HG02870 (cell line): ENCODE data around the gene DOK6.

Source experiments
- ATAC-seq: cut with Tn5 transposase; IDR thresholded peaks from one replicate; pipeline ENCODE4 v1.9.1; 2021; ENCODE audit warnings: mild to moderate bottlenecking, moderate library complexity; ENCODE audit not compliant: unreplicated experiment

DOK6 gene

DNA sequence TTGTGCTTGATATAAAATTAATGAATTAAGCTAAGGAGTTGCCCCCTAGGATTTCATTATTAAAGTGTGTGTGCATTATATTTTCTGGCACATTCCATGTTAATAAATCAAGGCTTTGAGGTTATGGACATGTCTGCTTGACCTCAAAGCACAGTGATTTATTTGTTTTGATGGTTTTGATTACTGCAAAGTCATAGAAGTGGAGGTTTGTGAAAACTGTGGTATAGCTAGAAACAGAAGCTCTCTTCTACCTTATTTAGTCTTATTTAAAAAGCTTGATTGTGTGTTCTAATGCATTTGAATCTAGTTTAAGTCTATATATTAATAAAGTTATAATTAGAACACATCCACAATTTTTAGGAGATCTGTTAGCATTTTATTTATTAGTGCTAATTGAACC is 32.2 kb downstream of the DOK6 start:
- no peak for ATAC-seq

DNA sequence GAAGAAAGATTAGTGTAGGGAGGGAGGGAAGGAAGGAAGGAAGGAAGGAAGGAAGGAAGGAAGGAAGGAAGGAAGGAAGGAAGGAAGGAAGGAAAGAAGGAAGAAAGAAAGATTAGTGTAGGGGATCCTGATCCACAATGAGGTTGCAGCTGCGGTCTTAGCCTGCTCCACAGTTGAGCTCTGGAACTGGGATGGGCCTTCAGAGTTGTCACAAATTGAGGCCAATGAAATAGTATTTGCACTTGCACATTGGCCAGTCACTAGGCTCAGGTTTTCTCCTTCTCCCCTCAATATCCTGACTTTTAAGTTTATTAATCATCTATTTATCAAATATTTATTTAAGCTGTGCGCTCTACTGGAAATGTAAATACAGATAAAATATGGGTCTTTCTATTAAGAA is 34.3 kb downstream of the DOK6 start:
- ATAC-seq, result no peak

DNA sequence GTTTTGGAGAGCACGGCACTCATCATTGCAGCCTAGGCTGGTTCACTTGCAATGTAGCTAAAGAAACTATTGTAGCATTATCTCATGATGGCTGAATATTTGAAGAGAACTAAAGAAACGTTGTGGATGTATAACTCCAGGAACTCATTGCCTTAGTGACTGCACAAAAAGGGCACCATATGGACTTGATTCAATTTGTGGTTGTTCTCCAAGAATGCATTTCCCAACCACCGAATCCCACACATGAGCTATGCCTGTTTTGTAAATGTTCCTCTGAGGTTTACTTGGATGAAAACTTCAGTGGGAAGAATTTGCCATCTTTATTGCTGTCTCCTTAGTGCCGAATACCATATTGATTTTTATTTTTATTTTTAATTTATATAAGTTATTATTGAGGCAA is 43.5 kb downstream of the DOK6 start:
- no peak for ATAC-seq

DNA sequence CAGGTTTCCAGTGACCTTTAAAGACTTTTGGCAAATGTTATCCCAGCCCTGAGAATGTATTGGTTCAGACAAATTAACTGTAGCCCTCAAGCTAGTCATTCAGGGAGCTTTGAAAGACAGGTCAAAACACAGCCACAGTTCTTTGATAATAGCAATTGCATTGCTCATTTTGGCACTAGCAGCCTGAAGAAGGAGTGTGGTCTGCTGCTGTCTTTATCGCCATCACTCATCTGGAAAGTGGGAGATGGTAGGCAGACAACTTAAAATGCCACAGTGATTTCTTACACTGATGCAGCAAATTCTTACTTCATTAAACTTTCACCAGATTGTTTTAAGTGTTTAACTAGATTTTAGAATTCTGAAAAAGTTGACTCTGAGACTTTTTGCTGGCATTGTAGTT is 47.2 kb downstream of the DOK6 start:
- ATAC-seq, result no peak

DNA sequence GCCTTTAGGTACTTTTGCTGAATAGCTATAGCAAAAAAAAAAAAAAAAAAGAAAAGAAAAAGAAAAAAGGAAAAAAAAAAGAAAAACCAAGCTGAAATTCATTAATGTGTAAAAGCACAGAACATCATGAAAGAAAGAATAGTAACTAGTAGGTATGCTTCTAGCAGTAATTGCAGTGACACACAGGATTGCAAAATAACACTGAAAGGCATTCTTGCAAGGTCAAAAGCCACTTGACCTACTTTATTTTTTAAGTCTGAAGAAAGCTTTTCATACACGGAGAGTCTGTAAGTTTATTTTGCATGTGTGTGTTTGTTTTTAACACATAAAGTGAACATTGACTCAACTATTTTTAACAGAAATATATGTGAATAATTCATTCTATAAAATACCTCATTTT is 54.4 kb downstream of the DOK6 start:
- ATAC-seq, result no peak

DNA sequence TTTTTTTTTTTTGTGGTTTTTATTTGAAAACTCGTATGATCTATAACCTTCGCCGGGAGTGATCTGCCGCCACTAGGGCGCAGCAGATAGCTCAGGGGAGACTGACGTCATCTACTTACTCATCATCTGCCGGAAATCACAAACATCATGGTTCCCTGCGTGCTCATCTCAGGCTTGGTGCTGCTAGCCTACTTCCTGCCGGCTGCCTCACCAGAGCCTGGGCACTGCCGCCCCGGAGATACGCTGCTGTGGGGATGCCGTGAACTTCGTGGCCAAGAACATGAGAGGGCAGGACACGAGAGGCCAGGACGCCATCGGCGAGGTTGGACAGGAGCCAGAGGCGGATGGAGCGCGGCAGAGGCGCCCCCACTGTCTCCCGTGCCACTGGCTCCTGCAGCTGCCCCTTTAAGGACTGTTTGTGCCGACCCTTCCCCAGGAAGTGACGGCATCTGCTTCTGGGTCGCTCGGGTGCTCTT is 68.8 kb downstream of the DOK6 start:
- ATAC-seq, result peak; percentile 84

DNA sequence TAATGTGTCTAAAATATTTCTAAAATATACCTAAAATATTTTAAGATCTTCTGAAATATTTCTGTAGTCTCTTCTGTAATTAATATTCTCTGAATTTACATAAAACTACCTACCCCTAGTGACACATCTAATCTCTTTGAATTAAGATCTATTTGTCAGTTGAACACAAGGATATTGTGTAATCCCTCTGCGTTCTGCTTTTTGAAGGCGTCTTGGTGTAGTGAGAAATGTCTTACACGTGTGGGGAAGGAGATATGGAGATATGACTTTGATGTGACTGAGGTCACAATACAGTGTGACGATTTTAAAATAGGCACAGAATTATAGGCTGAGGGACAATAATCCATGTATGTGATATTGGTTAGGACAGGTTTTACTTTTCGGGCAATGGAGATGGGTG is 79.8 kb downstream of the DOK6 start:
- ATAC-seq, result no peak

DNA sequence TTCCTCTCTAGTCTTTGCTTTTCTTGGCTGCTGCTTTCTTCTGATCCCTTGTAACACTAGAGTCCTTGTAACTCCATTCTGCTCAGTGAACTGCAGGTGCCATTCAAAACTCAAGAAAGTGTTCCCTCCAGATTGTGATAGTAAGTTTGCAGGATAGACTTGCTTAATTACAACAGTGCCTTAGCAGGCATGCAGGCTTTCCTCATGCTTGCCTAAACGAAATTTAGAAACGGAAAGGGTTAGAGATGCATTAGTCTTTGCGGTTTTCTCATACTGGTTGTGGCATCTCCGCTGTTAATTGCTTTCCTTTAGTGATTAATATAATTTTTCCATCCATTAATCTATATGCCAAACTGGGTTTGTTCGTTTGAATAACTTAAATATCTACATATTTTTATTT is 82.9 kb downstream of the DOK6 start:
- no peak for ATAC-seq

DNA sequence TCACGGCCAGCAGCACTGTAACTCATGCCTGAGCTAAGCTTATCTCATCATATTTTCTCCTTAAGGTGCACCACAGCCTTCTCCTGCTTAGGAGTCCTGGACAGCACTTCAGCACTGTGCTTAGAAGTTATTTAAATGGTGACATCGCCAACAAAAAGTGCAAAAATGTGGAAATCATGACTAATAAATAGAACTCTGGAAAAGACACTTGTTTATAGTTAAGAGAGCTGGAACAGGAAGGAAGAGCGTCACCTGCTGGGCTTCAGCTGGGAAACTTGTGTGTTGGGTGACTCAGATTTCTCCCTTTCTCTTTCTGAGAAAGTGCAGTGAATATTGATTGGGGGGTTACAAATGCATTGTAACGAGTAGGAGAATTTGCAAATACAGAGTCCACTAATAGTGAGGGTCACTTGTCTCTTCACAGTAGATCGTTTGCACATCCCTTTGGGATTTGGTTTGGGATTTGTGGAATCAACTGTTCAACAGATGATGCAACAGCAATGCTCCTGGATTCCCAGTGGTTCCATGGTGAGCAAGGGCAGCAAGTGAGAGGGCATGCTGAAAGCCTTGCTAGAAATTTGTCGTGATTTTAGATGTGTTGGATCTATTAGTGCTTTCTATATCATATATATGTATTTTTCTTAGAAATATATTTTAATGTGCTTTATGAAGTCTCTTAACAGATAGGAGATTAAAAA is 84.2 kb downstream of the DOK6 start:
- no peak for ATAC-seq

DNA sequence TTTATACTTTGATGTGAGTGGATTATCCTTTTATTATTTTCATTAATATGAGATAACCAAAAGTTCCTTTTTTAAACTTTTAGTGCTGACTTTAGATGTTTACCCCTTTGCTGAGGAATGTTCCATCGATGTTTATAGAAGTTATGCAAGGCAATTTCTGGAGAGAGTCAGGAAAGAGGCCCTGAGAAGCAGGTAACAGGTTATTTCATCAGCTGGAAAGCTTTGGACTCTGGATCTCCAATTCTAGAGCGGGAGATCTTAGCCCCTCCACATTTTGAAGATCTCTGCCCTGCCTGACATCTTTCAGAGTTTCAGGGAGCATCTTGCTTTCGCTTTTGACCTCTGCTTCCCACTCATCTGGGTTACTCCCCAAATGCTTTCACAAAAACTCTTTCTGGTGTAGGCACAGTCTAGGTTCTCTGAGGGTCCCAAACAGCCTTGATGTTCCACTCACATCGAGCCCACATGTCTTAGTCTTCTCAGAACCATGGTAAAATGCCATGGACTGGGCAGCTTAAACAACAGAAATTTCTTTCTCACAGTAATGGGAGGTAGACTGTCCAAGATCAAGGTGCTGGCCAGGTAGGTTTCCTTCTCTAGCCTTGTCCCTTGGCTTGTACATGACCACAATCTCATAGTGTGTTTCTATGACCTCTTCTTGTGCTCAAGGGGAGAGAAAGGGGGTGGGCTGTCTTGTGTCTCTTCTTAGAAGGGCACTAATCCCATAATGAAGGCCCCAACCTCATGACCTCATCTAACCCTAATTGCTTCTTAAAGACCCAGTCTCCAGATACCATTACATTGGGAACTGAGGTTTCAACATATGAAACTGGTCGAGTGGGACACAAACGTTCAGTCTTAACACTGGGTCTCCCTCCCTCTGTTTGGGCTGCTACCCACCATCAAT is 87.1 kb downstream of the DOK6 start:
- no peak for ATAC-seq

DNA sequence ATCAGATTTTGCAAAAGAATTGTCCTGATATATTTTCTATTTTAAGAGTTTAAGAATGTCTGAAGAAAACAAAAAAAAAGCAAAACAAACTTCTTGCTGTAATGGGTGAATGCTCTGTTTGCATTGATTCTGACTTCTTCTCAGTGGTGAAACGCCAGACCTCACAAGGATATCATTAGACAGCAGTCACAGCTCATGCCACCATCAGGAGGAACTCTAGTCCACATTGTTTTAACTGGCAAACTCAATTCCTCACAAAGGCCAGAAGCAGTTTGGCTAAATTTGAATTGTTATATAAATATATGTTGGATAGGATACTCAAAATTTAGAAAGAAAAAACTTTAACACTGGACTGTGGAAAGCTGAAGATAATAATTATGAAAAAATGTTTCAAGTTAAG is 89.4 kb downstream of the DOK6 start:
- no peak for ATAC-seq

DNA sequence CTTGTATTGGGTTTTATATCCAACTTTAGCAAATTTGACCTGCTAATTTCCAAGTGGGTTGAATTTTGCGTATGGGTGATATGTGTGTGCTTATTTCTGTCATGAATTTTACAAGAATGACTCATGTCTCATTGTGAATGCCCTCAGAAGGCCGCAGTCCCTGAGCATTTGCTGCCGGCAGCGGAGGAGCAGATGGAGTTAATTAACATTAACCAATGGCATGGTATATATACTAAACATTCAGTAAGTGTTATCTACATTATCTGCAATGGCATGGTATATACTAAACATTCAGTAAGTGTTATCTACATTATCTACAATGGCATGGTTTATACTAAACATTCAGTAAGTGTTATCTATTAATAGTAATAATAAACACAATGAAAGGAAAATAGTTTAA is 90.1 kb downstream of the DOK6 start:
- ATAC-seq, result no peak

DNA sequence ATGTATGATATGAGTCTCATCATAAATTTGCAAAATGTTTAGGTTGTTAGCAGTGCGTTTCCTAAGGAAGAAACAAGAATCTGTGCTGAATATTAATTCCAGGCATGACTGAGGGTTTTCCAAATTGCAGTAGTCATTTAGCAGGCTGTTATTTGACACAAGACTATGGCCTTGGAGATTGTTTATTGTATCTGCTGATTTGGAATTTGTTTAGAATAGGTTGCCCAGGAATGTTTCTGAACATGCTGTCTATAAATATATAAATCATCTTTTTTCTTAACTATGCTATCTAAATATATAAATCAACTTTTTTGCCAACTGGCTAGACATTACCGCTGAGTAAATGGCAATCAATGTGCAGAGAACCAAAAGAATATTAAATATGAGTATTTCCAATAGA is 90.9 kb downstream of the DOK6 start:
- no peak for ATAC-seq

DNA sequence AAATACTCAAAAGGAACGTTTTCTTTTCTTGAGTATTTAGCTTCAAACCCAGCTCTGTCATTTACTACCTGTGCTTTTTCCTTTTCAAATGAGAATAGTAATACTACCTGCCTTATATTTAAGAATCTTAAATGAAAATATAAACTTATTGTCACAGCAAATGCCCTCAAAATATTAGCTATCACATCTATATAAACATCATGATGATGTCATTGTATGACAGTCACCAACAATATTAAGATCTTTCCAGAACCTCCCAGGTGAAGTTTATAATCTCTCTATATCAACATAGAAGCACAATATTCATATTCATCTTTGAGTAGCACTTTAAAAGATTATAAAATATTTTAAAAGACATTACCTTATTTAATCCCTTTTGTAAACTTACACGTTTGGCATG is 92.2 kb downstream of the DOK6 start:
- no peak for ATAC-seq

DNA sequence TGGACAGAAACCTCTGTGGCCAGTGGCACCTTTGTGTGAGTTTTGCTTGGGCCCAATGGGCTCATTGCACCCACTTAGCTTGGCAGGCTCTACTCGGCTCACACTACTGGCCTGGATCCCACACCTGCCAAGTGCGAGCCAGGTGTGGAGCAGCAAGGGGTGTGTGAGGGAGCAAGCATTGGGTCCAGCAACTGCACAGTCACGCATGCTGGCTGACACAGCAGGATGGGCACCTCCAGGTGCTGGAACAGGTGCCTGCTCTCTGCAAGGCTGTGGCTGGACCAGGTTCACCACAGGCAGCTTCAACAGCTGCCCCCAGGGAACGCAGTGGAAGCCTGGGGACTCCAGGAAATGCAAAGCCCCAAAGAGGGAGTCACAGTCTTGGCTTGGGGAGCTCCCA is 94.2 kb downstream of the DOK6 start:
- ATAC-seq, result no peak

DNA sequence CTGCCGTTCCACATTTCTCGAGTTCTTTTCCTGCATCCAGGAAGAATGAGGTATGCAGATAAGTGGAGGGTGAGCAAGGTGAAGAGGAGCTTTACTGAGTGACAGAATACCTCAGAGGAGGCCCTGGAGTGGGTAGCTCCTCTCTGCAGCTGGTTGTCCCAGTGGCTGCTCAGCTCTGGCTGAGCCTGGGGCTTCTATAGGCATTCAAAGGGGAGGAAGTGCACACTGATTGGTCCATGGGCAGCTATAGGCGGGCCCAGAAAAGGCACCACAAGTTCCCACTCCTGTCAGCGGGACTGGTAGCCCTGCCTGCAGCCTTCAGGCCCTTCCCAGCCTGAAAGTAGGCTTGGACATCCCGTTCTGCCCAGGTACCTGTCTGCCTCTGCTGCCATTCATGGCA is 94.7 kb downstream of the DOK6 start:
- ATAC-seq, result peak; percentile 47

DNA sequence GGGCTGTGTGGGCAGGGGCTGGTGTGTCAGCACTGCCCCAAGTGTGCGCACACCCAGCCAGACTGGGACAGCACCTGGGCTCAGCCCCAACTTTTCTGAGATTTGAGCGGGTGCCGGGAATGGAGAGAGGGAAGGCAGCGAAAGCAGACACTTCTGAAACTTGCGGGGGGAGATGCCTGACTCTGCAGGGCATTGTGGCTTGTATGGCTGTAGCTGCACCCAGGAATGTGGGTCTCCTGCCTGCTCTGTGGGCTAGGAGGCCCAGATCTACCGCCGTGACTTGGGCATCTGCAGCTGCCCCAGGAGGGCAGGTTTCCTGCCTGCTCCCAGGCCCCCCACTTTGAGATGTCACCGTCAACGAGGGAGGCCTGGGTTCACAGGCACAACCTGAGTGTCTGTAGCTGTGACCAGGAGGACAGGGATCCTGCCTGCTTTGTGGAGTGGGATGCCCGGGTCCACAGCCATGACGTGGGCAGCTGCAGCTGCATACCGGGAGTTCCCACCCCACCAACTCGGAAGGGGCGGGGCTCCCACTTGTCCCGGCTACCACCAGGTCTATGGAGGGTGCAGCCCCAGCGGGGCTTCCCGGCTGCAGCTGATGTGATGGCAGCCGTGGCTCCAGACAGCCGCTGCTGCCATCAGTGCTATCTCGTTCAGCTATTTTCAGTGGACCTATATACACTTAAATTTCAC is 95.3 kb downstream of the DOK6 start:
- no peak for ATAC-seq

DNA sequence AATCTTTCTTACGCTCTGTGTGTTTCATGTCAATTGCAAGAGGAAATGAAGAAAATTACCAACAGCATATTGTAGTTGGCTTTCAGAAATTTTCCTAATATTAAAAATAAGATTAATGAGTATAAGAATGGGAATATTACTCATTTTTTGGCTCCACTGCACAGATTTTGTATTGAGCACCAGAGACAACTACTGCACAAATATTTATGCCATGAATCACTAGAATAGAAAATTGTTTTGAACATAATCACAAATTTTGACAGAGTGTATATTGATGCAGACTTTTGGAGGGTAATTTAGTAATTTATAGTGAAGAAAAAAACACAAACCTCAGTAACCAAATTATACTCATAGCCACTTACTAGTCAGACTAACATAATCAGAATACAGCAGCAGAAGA is 118.3 kb downstream of the DOK6 start:
- no peak for ATAC-seq

DNA sequence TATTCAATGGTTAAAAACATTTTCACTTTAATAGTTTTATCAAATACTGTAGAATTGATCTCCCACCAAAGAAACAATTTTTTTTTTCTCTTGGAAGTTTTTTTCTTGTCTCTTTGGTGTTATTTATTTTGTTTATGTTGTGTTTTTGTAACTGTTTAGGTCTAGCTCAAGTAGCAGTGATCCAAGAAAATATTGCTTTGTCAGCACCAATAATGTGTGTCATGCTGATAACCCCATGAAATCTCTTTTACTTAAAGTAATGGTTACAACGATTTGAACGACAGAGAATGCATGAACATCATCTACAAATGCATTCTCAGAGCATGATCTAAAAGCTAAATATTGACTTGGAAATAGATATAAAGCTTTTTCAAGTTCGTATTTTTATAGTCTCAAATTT is 122.9 kb downstream of the DOK6 start:
- ATAC-seq, result no peak

DNA sequence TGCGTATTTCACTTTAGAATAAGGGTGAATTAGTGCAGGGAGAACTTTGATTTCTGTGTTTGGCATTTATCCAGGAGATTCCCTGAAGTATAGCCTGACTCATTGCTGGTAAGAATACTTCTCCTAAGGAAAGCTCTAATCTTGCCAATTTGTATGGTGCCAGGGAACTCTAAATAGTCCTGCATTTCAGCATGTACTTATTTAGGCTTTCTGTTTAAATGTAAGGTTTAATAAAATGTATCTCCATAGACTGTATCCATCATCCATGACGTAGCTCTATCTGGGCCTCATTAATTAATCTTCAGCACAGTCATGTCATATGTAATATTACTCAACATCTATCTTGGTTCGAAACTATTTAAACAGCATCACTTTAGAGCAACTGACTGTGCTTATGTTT is 127.7 kb downstream of the DOK6 start:
- no peak for ATAC-seq

DNA sequence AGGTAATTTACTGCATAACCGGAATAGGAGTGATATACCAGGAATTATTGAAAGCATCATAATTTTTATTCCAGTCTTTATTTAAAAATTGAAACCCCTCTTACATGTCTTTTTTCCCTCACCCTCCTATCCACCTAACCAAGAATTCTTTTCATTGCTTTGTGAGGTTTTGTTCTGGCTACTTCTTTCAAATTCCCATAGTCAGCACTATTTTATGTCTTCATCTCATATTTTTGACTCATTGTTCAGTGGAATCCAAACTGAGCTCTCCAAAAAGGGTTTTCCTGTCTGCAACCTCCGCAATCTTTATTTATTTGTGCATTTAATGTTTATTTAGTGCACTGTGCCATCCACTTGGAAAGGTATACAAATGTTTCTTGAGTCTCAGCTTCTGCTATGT is 128.5 kb downstream of the DOK6 start:
- no peak for ATAC-seq

DNA sequence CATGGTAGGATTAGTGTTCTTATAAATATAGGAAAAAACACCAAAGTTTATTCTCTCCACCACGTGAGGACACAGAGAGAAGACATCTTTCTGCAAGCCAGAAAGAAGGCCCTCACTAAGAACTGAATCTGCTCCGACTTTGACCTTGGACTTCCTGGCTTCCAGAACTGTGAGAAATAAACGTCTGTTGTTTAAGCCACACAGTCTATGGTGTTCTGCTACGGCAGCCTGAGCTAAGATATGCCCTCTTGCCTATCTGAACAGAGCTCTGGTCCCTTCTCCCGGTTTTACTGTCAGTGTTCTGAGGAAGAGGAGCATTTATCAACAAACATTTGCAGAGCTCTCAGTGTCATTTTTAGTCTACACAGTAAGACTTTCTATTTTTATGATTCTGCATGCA is 131.3 kb downstream of the DOK6 start:
- no peak for ATAC-seq
